ENCODE data around the gene SPECC1L. TPM values are rescaled to one million over a fixed set of nuclear protein-coding genes. Genes with fewer than 3 reads are reported as not detected.
"Not testable (repeated sequence)": the region's sequence is repeated elsewhere in the genome, so short reads cannot be mapped to it uniquely, and the experiment has no call there.

SPECC1L gene
- total RNA-seq, 1 experiment from 2014 or later = 52.2 TPM

DNA sequence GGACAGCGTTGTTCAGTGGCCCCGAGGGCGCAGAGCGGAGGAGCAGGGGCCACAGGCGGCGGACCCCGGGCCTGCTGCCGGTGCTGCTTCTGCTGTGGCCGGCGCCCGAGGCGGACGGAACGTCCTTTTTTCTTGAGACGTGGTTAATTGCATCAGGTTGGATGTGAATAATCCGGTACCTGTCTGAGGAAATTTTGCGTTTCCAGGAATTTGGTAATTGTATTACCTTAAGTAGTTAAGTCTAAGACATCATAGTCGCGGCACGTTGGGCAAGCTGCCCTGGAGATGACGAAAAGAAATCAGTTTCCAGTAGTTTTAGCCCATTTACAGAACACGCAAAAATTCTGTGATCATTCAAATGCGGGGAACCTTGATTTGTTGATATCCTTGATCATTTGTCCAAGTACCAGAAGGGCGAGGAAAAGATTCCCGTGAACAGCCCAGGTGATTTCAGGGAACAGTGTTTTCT, 789 bp downstream of the SPECC1L start:
- intact Hi-C loops (cut with micrococcal nuclease; ENCODE audit: unreplicated experiment) = no loop called here
- TF ChIP-seq, protein P1, sequence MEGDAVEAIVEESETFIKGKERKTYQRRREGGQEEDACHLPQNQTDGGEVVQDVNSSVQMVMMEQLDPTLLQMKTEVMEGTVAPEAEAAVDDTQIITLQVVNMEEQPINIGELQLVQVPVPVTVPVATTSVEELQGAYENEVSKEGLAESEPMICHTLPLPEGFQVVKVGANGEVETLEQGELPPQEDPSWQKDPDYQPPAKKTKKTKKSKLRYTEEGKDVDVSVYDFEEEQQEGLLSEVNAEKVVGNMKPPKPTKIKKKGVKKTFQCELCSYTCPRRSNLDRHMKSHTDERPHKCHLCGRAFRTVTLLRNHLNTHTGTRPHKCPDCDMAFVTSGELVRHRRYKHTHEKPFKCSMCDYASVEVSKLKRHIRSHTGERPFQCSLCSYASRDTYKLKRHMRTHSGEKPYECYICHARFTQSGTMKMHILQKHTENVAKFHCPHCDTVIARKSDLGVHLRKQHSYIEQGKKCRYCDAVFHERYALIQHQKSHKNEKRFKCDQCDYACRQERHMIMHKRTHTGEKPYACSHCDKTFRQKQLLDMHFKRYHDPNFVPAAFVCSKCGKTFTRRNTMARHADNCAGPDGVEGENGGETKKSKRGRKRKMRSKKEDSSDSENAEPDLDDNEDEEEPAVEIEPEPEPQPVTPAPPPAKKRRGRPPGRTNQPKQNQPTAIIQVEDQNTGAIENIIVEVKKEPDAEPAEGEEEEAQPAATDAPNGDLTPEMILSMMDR (IDR thresholded peaks at IDR 0.05; ENCODE audit: unreplicated experiment) = no peak
- Mint-ChIP-seq H3K27me3 (ENCODE audit: unreplicated experiment) (no peaks in the 10 kb centered on the region), H3K4me1 (ENCODE audit: low read depth, unreplicated experiment) (peaks cover 14% of the 10 kb centered on the region), H3K27ac (ENCODE audit: unreplicated experiment) (peak overlapping the region; percentile 58), H3K4me3 (ENCODE audit: low read depth, unreplicated experiment) (peak overlapping the region; percentile 93), H3K9me3 (ENCODE audit: low read depth, unreplicated experiment) (no peaks in the 10 kb centered on the region), H3K36me3 (ENCODE audit: insufficient read depth, unreplicated experiment) (peaks cover 25% of the 10 kb centered on the region)
- CTCF ChIA-PET = no interaction called here
- no peak for DNase-seq
- no TSS peak for BruUV-seq (replicated peaks)

DNA sequence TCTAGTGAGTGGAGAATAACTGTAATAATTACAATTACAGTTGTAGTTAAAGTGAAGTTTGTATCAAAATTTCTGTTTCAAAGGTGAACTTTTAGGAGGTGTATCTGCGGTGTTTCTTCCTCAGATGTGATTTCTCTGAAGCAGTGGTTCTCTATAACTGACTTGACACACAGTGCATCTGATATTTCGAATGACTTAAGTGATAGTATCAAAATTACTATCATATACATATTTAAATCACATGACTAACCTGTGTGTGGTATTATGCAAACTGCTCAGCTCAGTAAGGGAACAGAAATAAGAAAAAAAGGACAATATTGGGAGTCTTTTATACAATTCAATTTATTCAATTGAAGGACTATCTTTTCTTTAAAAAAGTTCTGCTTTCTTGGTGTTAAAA, 2.4 kb downstream of the SPECC1L start:
- H3K9me3 Mint-ChIP-seq (ENCODE audit: low read depth, unreplicated experiment); H3K27me3 Mint-ChIP-seq (ENCODE audit: unreplicated experiment); H3K4me3 Mint-ChIP-seq (ENCODE audit: low read depth, unreplicated experiment); intact Hi-C loops (cut with micrococcal nuclease; ENCODE audit: unreplicated experiment); H3K27ac Mint-ChIP-seq (ENCODE audit: unreplicated experiment); DNase-seq; BruUV-seq (replicated peaks): not testable (repeated sequence)
- Mint-ChIP-seq H3K36me3 (ENCODE audit: insufficient read depth, unreplicated experiment) (peaks cover 25% of the 10 kb centered on the region), H3K4me1 (ENCODE audit: low read depth, unreplicated experiment) (peaks cover 14% of the 10 kb centered on the region)
- CTCF ChIA-PET = interaction anchor here (0.7 kb wide), 1 partner anchor 37 kb away, joined by 3 read pairs; no protein-coding TSS in a partner anchor

DNA sequence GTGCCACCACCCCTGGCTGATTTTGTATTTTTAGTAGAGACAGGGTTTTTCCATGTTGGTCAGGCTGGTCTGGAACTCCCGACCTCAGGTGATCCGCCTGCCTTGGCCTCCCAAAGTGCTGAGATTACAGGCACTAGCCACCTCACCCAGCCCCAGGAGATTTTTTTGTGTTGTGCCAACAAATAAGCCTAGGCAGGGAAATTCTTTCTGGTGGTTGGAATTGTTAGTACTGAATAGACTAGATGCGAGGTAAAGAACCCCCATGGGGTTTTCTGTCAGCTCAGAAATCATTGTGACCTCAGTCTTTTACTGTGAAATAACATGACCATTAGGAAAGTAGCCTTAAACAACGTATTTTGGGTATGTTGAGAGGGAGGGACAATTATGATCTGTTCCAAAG, 3.3 kb downstream of the SPECC1L start:
- intact Hi-C loops (cut with micrococcal nuclease; ENCODE audit: unreplicated experiment); H3K27me3 Mint-ChIP-seq (ENCODE audit: unreplicated experiment); H3K27ac Mint-ChIP-seq (ENCODE audit: unreplicated experiment); H3K4me3 Mint-ChIP-seq (ENCODE audit: low read depth, unreplicated experiment); BruUV-seq (replicated peaks); DNase-seq; H3K9me3 Mint-ChIP-seq (ENCODE audit: low read depth, unreplicated experiment); CTCF ChIA-PET: not testable (repeated sequence)
- Mint-ChIP-seq H3K4me1 (ENCODE audit: low read depth, unreplicated experiment) (peaks cover 14% of the 10 kb centered on the region), H3K36me3 (ENCODE audit: insufficient read depth, unreplicated experiment) (peaks cover 25% of the 10 kb centered on the region)

DNA sequence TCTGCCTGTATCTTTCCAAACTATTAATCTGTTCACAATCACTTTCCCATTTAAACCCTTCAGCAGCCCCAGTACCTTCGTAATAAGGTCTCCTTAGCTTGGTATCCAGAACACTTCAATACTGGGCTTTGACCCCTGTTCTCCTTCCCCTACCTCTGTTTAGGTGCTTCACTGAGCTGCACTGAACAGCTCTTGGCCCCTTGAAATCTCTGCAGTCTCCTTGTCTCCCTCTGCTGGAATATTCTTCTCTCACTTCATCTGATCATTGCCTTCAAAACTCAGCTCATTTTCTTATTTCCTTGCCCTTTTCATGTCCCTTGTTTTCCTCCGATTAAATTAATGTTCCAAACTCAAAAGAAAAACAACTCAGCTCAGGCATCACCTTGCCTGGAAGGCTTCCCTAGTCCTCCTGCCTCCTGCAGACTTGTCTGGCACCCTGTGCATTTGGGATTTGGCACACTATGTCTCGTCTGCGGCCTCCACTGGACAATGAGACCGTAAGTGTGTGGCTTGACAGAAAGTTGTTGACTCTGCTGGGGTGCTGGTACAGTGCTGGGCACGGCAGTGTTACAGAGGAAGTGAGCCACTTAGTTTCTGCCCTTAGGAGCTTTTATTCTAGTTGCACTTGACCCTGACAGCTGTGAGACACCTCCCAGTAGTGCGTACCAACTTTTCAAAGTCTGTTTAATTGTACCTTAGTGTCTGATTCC, 4.2 kb downstream of the SPECC1L start:
- H3K4me3 Mint-ChIP-seq (ENCODE audit: low read depth, unreplicated experiment); H3K27ac Mint-ChIP-seq (ENCODE audit: unreplicated experiment); BruUV-seq (replicated peaks); H3K27me3 Mint-ChIP-seq (ENCODE audit: unreplicated experiment); intact Hi-C loops (cut with micrococcal nuclease; ENCODE audit: unreplicated experiment); H3K9me3 Mint-ChIP-seq (ENCODE audit: low read depth, unreplicated experiment); CTCF ChIA-PET; DNase-seq: not testable (repeated sequence)
- H3K36me3 Mint-ChIP-seq (ENCODE audit: insufficient read depth, unreplicated experiment) = peaks cover 25% of the 10 kb centered on the region
- H3K4me1 Mint-ChIP-seq (ENCODE audit: low read depth, unreplicated experiment) = peaks cover 14% of the 10 kb centered on the region

DNA sequence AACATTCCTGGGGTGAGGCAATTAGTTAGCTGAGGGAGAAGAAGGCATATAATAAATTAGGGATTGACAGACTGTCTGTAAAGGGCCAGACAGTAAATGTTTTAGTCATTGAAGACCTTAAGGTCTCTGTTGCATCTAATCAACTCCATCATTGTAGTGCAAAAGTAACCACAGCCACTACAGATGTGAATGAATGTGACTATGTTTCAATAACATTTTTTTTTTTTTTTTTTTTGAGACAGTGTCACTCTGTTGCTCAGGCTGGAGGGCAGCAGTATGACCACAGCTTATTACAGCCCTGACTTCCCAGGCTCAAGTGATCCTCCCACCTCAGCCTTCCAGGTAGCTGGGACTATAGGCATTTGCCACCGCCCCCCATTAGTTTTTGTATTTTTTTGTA, 9.7 kb downstream of the SPECC1L start:
- DNase-seq; H3K27ac Mint-ChIP-seq (ENCODE audit: unreplicated experiment); H3K27me3 Mint-ChIP-seq (ENCODE audit: unreplicated experiment); H3K9me3 Mint-ChIP-seq (ENCODE audit: low read depth, unreplicated experiment); H3K4me3 Mint-ChIP-seq (ENCODE audit: low read depth, unreplicated experiment); CTCF ChIA-PET; intact Hi-C loops (cut with micrococcal nuclease; ENCODE audit: unreplicated experiment); H3K36me3 Mint-ChIP-seq (ENCODE audit: insufficient read depth, unreplicated experiment); BruUV-seq (replicated peaks): not testable (repeated sequence)
- H3K4me1 Mint-ChIP-seq (ENCODE audit: low read depth, unreplicated experiment) = peaks cover 35% of the 10 kb centered on the region

DNA sequence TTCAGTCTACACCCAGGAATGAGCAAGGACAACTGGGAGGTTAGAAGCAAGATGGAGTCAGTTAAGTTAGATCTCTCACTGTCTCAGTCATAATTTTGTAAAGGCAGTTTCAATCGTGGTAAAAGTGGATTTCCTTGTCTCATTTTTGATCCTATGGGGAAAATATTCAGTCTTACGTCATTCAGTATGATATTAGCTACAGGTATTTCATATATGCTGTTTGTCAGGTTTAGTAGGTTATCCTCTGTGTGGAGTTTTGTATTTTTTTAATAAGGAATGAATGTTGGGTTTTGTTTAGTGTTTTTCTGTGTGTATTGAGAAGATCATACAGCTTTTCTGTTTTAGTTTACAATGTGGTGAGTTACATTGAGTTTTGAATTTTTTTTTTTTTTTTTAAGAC, 11.8 kb downstream of the SPECC1L start:
- TF ChIP-seq, protein P1 (IDR thresholded peaks at IDR 0.05; ENCODE audit: unreplicated experiment) = no peak
- no peak for DNase-seq
- no peaks in the 10 kb centered on the region for H3K27me3 Mint-ChIP-seq (ENCODE audit: unreplicated experiment)
- H3K36me3 Mint-ChIP-seq (ENCODE audit: insufficient read depth, unreplicated experiment) = no peaks in the 10 kb centered on the region
- peak overlapping the region; percentile 63 for H3K27ac Mint-ChIP-seq (ENCODE audit: unreplicated experiment)
- intact Hi-C loops (cut with micrococcal nuclease; ENCODE audit: unreplicated experiment) = no loop called here
- CTCF ChIA-PET = no interaction called here
- no peaks in the 10 kb centered on the region for H3K9me3 Mint-ChIP-seq (ENCODE audit: low read depth, unreplicated experiment)
- H3K4me1 Mint-ChIP-seq (ENCODE audit: low read depth, unreplicated experiment) = peaks cover 42% of the 10 kb centered on the region
- BruUV-seq (replicated peaks) = no TSS peak
- no peak overlapping the region for H3K4me3 Mint-ChIP-seq (ENCODE audit: low read depth, unreplicated experiment)

Data from Calu3 (cell line).